A204.1 (cell line): ENCODE data around the gene ALDH16A1.

Experiments
- FAIRE-seq: peaks from 2 replicates; lab custom pipeline; 2012; peaks lifted over from hg19 to GRCh38; lab: Jason Lieb, UNC

Gene ALDH16A1

GRCh38 chr19:49489601-49490167, 36.7 kb downstream of the ALDH16A1 start:
- FAIRE-seq, result no peak

- FAIRE-seq, result no peak
These were observed 37.4 kb downstream of the ALDH16A1 start for GRCh38 chr19:49490287-49491029.

GRCh38 chr19:49491030-49491803, 38.2 kb downstream of the ALDH16A1 start:
- no peak for FAIRE-seq

GRCh38 chr19:49491804-49492572, 39.0 kb downstream of the ALDH16A1 start:
- no peak for FAIRE-seq

- no peak for FAIRE-seq
These were observed 39.8 kb downstream of the ALDH16A1 start for GRCh38 chr19:49492573-49493405.

GRCh38 chr19:49496574-49497008, 43.6 kb downstream of the ALDH16A1 start:
- no peak for FAIRE-seq

- no peak for FAIRE-seq
These were observed 44.2 kb downstream of the ALDH16A1 start for GRCh38 chr19:49497047-49497788.

GRCh38 chr19:49497789-49498103, 44.7 kb downstream of the ALDH16A1 start:
- FAIRE-seq, result no peak

- no peak for FAIRE-seq
These were observed 45.5 kb downstream of the ALDH16A1 start for GRCh38 chr19:49498475-49498874.

GRCh38 chr19:49499030-49499670, 46.1 kb downstream of the ALDH16A1 start:
- FAIRE-seq, result no peak

GRCh38 chr19:49502866-49503581, 50.0 kb downstream of the ALDH16A1 start:
- FAIRE-seq, result no peak

GRCh38 chr19:49503582-49503962, 50.5 kb downstream of the ALDH16A1 start:
- FAIRE-seq, result no peak

GRCh38 chr19:49506575-49507105, 53.6 kb downstream of the ALDH16A1 start:
- FAIRE-seq, result no peak

GRCh38 chr19:49507803-49508494, 54.9 kb downstream of the ALDH16A1 start:
- no peak for FAIRE-seq

GRCh38 chr19:49512970-49513745, 60.1 kb downstream of the ALDH16A1 start:
- no peak for FAIRE-seq

GRCh38 chr19:49513746-49514118, 60.7 kb downstream of the ALDH16A1 start:
- FAIRE-seq, result no peak

- FAIRE-seq, result no peak
These were observed 61.1 kb downstream of the ALDH16A1 start for GRCh38 chr19:49514151-49514550.

- FAIRE-seq, result no peak
These were observed 62.7 kb downstream of the ALDH16A1 start for GRCh38 chr19:49515767-49516166.
